Panc1 (cell line): ENCODE results near the gene THAP4. TPM values are rescaled to one million over a fixed set of nuclear protein-coding genes. Genes with fewer than 3 reads are reported as not detected.

ENCODE experiments used
- ATAC-seq: fragments of 200-7000 bp; cut with Tn5 transposase; 2 replicates; pipeline ENCODE4 v1.9.1; 2020; ENCODE audit warnings: mild to moderate bottlenecking, moderate library complexity
- BruUV-seq: library from RNA; stranded (reverse); fragments of 400-500 nt; replicated peaks from 2 replicates; lab custom pipeline; 2021; lab: Mats Ljungman, UMichigan
- CTCF ChIA-PET: fragments of 300-600 bp; sonication (Branson Sonifier 250); formaldehyde crosslinking; loops from one replicate; lab custom pipeline; 2022; ENCODE audit warnings: antibody characterized with exemption; lab: Charles Lee
- POLR2A ChIA-PET: fragments of 300-600 bp; sonication (Branson Sonifier 250); formaldehyde crosslinking; loops from one replicate; lab custom pipeline; 2022; ENCODE audit warnings: antibody characterized with exemption; lab: Charles Lee
- DNase-seq: peaks from one replicate; pipeline ENCODE4 v3.0.0-alpha.2; 2010; ENCODE audit warnings: low read depth, low spot score
- H3K27ac ChIP-seq: 2 replicates; pipeline ENCODE4 v1.5.1; 2011; ENCODE audit warnings: mild to moderate bottlenecking, low read length, inconsistent platforms
- H3K27me3 ChIP-seq: fragments of 200-500 bp; sonication (Bioruptor generic); 2 replicates; pipeline ENCODE4 v1.6.0; 2014; ENCODE audit warnings: low read length, inconsistent platforms; ENCODE audit not compliant: control insufficient read depth, insufficient read depth
- H3K36me3 ChIP-seq: fragments of 200-500 bp; sonication (Bioruptor generic); 2 replicates; pipeline ENCODE4 v1.5.1; 2014; ENCODE audit warnings: inconsistent platforms, mild to moderate bottlenecking, low read length, moderate library complexity; ENCODE audit not compliant: control insufficient read depth, insufficient read depth
- H3K4me1 ChIP-seq: 2 replicates; pipeline ENCODE4 v1.5.1; 2011; ENCODE audit warnings: inconsistent platforms, mild to moderate bottlenecking, low read length, moderate library complexity; ENCODE audit not compliant: control insufficient read depth, insufficient read depth
- H3K4me3 ChIP-seq, 2 experiments: 2 replicates each; pipeline ENCODE4 v1.5.1; 2011 to 2012; ENCODE audit warnings: low read depth in 2 of 2, low read length in 2 of 2, mild to moderate bottlenecking in 2 of 2, inconsistent platforms in 1 of 2, moderate library complexity in 1 of 2
- H3K9me3 ChIP-seq: fragments of 200-500 bp; sonication (Bioruptor generic); 2 replicates; pipeline ENCODE4 v1.5.1; 2014; ENCODE audit warnings: low read depth, mild to moderate bottlenecking, inconsistent platforms, low read length, moderate library complexity; ENCODE audit not compliant: control insufficient read depth, insufficient read depth
- POLR2AphosphoS5 ChIP-seq: IDR thresholded peaks from 2 replicates; pipeline ENCODE4 v1.6.1; 2012; ENCODE audit warnings: mild to moderate bottlenecking, low read depth, low read length, moderate library complexity
- REST ChIP-seq, 2 experiments: IDR thresholded peaks; 2 replicates each; pipeline ENCODE4 v1.6.1; 2011 to 2012; ENCODE audit warnings: low read depth in 2 of 2, control low read depth in 1 of 2, low read length in 1 of 2, mild to moderate bottlenecking in 1 of 2, moderate library complexity in 1 of 2; ENCODE audit not compliant: insufficient read depth in 1 of 2
- SIN3A ChIP-seq: IDR thresholded peaks from 2 replicates; pipeline ENCODE4 v1.6.1; 2012; ENCODE audit warnings: low read depth, mild to moderate bottlenecking, low read length, moderate library complexity, borderline replicate concordance; ENCODE audit not compliant: insufficient read depth
- TCF7L2 ChIP-seq: IDR thresholded peaks from 2 replicates; pipeline ENCODE4 v1.6.1; 2011; ENCODE audit warnings: mild to moderate bottlenecking, low read depth, low read length, inconsistent platforms
- in situ Hi-C: cut with HindIII; loops from 2 replicates; pipeline ENCODE4 v1.10.0; 2016; ENCODE audit warnings: low sequenced_read_pairs, low pct_unique_long_range_greater_than_20kb
- intact Hi-C: fragments of 100-400 bp; cut with micrococcal nuclease; formaldehyde crosslinking; loops from one replicate; pipeline ENCODE4 v1.10.0; 2022; ENCODE audit not compliant: unreplicated experiment
- total RNA-seq: library from RNA; stranded (reverse); gene quantifications from one replicate; pipeline ENCODE4 v1.2.1, GENCODE V29; 2021; ENCODE audit not compliant: unreplicated experiment
- TF ChIP-seq, protein P1 (sequence below): fragments of 450-650 bp; IDR thresholded peaks from 2 replicates; pipeline ENCODE4 v1.5.1; 2017; ENCODE audit warnings: mild to moderate bottlenecking

The THAP4 gene
- total RNA-seq, 1 experiment from 2014 or later: 77.9 TPM

- Histone ChIP-seq H3K36me3 (no peaks in the 10 kb centered on the region), H3K4me1 (peaks cover 7% of the 10 kb centered on the region), H3K27ac (no peak overlapping the region), H3K27me3 (no peaks in the 10 kb centered on the region), H3K4me3 (no peak overlapping the region), H3K9me3 (no peaks in the 10 kb centered on the region)
- in situ Hi-C loops: no loop called here
- DNase-seq (no peak), ATAC-seq (no peak)
- intact Hi-C loops: no loop called here
- ChIA-PET CTCF (no interaction called here), POLR2A (no interaction called here)
- no peak for TF ChIP-seq POLR2AphosphoS5
- no peak for TF ChIP-seq SIN3A
- TF ChIP-seq, protein P1, sequence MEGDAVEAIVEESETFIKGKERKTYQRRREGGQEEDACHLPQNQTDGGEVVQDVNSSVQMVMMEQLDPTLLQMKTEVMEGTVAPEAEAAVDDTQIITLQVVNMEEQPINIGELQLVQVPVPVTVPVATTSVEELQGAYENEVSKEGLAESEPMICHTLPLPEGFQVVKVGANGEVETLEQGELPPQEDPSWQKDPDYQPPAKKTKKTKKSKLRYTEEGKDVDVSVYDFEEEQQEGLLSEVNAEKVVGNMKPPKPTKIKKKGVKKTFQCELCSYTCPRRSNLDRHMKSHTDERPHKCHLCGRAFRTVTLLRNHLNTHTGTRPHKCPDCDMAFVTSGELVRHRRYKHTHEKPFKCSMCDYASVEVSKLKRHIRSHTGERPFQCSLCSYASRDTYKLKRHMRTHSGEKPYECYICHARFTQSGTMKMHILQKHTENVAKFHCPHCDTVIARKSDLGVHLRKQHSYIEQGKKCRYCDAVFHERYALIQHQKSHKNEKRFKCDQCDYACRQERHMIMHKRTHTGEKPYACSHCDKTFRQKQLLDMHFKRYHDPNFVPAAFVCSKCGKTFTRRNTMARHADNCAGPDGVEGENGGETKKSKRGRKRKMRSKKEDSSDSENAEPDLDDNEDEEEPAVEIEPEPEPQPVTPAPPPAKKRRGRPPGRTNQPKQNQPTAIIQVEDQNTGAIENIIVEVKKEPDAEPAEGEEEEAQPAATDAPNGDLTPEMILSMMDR: no peak
- no peak for TF ChIP-seq REST (IDR thresholded peaks at IDR 0.05; ENCODE audit: insufficient read depth in 1 of 2, low read depth in 2 of 2, low read length in 1 of 2)
- TF ChIP-seq TCF7L2: no peak
- BruUV-seq: no TSS peak
Observed at GRCh38 chr2:241551998-241552737, 84.8 kb downstream of the THAP4 start.

DNA sequence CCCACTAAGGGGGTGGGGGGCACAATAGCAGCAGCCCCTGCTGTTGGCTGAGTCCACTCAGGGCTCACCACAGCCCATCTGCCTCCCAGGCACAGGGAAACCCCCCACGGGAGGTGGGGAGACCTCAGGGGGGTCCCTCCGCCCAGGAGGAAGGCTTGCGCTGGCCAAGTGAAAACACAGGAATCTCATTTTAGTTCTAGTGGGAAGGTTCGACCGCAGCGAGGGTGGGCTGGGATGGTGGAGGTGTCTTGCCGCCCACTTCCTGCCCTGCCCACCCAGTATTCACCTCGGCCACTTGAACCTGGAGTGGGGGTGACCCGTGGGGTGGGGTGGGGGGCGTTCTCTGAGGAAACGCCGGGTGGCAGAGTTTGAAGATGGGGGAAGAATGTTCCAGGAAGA, 85.4 kb downstream of the THAP4 start:
- ATAC-seq (no peak), DNase-seq (no peak)
- ChIA-PET POLR2A (no interaction called here), CTCF (no interaction called here)
- Histone ChIP-seq H3K27ac (no peak overlapping the region), H3K4me1 (peaks cover 12% of the 10 kb centered on the region), H3K27me3 (no peaks in the 10 kb centered on the region), H3K36me3 (no peaks in the 10 kb centered on the region), H3K4me3 (no peak overlapping the region), H3K9me3 (no peaks in the 10 kb centered on the region)
- in situ Hi-C loops: no loop called here
- intact Hi-C loops: no loop called here
- no TSS peak for BruUV-seq
- no peak for TF ChIP-seq POLR2AphosphoS5
- no peak for TF ChIP-seq REST (IDR thresholded peaks at IDR 0.05; ENCODE audit: insufficient read depth in 1 of 2, low read depth in 2 of 2, low read length in 1 of 2)
- TF ChIP-seq TCF7L2: no peak
- TF ChIP-seq, protein P1: no peak
- TF ChIP-seq SIN3A: no peak
